Esophagus muscularis mucosa (tissue), 4 donors: Measurements from ENCODE around the gene VAMP5. TPM values are rescaled to one million over a fixed set of nuclear protein-coding genes. Genes with fewer than 3 reads are reported as not detected.

Source experiments
- DNase-seq: peaks from one replicate; pipeline ENCODE4 v3.0.0-alpha.2; 2017; ENCODE audit errors: extremely low spot score
- H3K27ac ChIP-seq, 4 donors: fragments of 200-600 bp; sonication (generic); replicated peaks in 1 of 4; 1 replicate in 3 of 4; 2 replicates in 1 of 4; pipeline ENCODE4 v1.5.1; 2016 to 2019; ENCODE audit warnings: mild to moderate bottlenecking in 1 of 4
- H3K27me3 ChIP-seq, 4 donors: fragments of 200-600 bp; sonication (generic); one replicate each; pipeline versions ENCODE4 v1.5.1 to v1.6.0; 2016 to 2019
- H3K36me3 ChIP-seq, 4 donors: fragments of 200-600 bp; sonication (generic); one replicate each; pipeline ENCODE4 v1.5.1; 2016 to 2019
- H3K4me1 ChIP-seq, 4 donors: fragments of 200-600 bp; sonication (generic); one replicate each; pipeline ENCODE4 v1.5.1; 2016 to 2019
- H3K4me3 ChIP-seq, 4 donors: fragments of 200-600 bp; sonication (generic); 1 replicate in 2 of 4; 2 replicates in 2 of 4; pipeline ENCODE4 v1.5.1; 2016 to 2019; ENCODE audit warnings: mild to moderate bottlenecking in 4 of 4, moderate library complexity in 1 of 4
- H3K9me3 ChIP-seq, 4 donors: fragments of 200-600 bp; sonication (generic); 1 replicate in 3 of 4; 2 replicates in 1 of 4; pipeline ENCODE4 v1.5.1; 2016 to 2019
- EP300 ChIP-seq: sonication (generic); formaldehyde crosslinking; IDR thresholded peaks from one replicate; pipeline ENCODE4 v1.6.1; 2017; ENCODE audit warnings: antibody characterized with exemption
- POLR2A ChIP-seq: fragments of 450-650 bp; IDR thresholded peaks from one replicate; pipeline ENCODE4 v1.6.1; 2017; ENCODE audit warnings: antibody characterized with exemption, moderate library complexity, mild to moderate bottlenecking, low read depth
- POLR2AphosphoS5 ChIP-seq, 2 donors: sonication (generic); formaldehyde crosslinking; IDR thresholded peaks; one replicate each; pipeline ENCODE4 v1.6.1; 2017; ENCODE audit warnings: antibody characterized with exemption in 2 of 2
- WGBS: methylation state at CpG from one replicate; pipeline ENCODE4 v1.1.5; 2018; 5-methylcytosine and 5-hydroxymethylcytosine counted together
- intact Hi-C: fragments of 100-400 bp; cut with DNase I; formaldehyde crosslinking; loops from one replicate; pipeline ENCODE4 v1.15.1; 2023
- total RNA-seq, 4 donors: library from RNA; depleted of rRNA; stranded (reverse); fragments of >200 nt; gene quantifications; one replicate each; pipeline versions ENCODE4 v1.1.0 to v1.2.1, GENCODE V29; 2016
- TF ChIP-seq, protein P1 (sequence below), 3 experiments: fragments of 200-600 bp in 2 of 3; fragments of 450-650 bp in 1 of 3; sonication (generic) in 2 of 3; IDR thresholded peaks; one replicate each; pipeline ENCODE4 v1.5.1; 2017 to 2019; ENCODE audit warnings: antibody characterized with exemption in 3 of 3, mild to moderate bottlenecking in 2 of 3, moderate library complexity in 1 of 3

VAMP5 gene
- total RNA-seq, 4 donors from 2014 or later, result 35.6 to 50.7 (median 42.0) TPM

- intact Hi-C loops, result loop anchor here (5.0 kb wide), 2 partner anchors 33 to 48 kb away; partner anchors contain the start of gene GGCX
- Histone ChIP-seq H3K36me3 (peaks cover 15 to 40% (median 34%) of the 10 kb centered on the region in 4 donors), H3K4me3 (peak overlapping the region; percentile 65 to 94 (median 80)), H3K4me1 (peaks cover 51 to 63% (median 57%) of the 10 kb centered on the region in 4 donors), H3K9me3 (no peaks in the 10 kb centered on the region), H3K27ac (peak overlapping the region; percentile 88 to 97 (median 90)), H3K27me3 (no peaks in the 10 kb centered on the region)
- 20% methylated on average over 9 of the region's 13 CpGs for WGBS
- no peak for DNase-seq
- TF ChIP-seq POLR2A, result no peak
- TF ChIP-seq EP300, result no peak
- TF ChIP-seq, protein P1, sequence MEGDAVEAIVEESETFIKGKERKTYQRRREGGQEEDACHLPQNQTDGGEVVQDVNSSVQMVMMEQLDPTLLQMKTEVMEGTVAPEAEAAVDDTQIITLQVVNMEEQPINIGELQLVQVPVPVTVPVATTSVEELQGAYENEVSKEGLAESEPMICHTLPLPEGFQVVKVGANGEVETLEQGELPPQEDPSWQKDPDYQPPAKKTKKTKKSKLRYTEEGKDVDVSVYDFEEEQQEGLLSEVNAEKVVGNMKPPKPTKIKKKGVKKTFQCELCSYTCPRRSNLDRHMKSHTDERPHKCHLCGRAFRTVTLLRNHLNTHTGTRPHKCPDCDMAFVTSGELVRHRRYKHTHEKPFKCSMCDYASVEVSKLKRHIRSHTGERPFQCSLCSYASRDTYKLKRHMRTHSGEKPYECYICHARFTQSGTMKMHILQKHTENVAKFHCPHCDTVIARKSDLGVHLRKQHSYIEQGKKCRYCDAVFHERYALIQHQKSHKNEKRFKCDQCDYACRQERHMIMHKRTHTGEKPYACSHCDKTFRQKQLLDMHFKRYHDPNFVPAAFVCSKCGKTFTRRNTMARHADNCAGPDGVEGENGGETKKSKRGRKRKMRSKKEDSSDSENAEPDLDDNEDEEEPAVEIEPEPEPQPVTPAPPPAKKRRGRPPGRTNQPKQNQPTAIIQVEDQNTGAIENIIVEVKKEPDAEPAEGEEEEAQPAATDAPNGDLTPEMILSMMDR (IDR thresholded peaks at IDR 0.05), result no peak
- no peak for TF ChIP-seq POLR2AphosphoS5 (IDR thresholded peaks at IDR 0.05)
Measured at GRCh38 chr2:85594715-85595300, 10.6 kb downstream of the VAMP5 start.

DNA sequence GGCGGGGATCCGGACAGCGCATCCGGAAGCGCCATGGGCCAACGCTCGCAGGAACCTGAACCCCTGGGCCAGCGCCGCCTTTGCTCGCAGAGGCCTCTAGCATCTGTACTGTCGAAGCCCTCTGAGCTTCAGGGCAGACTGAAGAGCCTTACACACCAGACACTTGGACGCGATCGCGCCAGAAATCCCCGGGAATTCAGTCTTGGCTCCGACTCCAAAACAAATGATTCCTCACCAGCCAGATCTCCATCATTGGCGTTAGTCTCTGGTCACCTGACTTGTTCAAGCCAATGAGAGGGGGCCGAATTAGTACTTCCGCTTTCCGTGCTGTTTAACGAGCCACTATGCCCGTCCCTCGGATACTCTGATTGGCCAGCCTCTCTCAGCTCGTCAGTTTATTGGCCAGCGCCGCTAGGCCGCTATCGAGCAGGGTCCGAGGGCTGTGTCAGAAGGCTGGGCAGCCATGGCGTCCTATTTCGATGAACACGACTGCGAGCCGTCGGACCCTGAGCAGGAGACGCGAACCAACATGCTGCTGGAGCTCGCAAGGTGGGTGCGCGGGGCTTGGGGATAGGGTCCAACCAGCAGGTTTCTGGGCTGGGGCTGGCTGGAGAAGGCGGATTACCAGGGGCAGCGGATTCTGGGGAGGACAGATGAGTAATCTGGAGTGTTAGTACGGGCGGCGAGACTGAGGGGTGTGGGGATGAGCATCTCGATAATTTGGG is 11.2 kb downstream of the VAMP5 start, which contains the start of gene RNF181:
Gene RNF181, plus strand, starts transcription at position 445 of the 725 bp plus-strand sequence. Its CDS starts 19 bp downstream, at position 464.
- no peaks in the 10 kb centered on the region for H3K9me3 ChIP-seq
- peak within 1 kb of the TSS; percentile 88 to 97 (median 90) for H3K27ac ChIP-seq
- peak; percentile 99 for DNase-seq
- H3K4me1 ChIP-seq, result peaks cover 44 to 61% (median 53%) of the 10 kb centered on the region in 4 donors
- no peak for TF ChIP-seq EP300
- TF ChIP-seq, protein P1 (IDR thresholded peaks at IDR 0.05), result no peak
- peak; percentile 80 for TF ChIP-seq POLR2A
- TF ChIP-seq POLR2AphosphoS5 (IDR thresholded peaks at IDR 0.05), result peak; percentile 87 to 97
- H3K36me3 ChIP-seq, result peaks cover 15 to 46% (median 41%) of the 10 kb centered on the region in 4 donors
- peak within 1 kb of the TSS; percentile 65 to 94 (median 80) for H3K4me3 ChIP-seq
- H3K27me3 ChIP-seq, result no peaks in the 10 kb centered on the region
- intact Hi-C loops, result loop anchor here (5.0 kb wide), 1 partner anchor 33 kb away; the partner anchor contains the start of gene GGCX
- under 1% methylated on average over 29 of the region's 47 CpGs for WGBS

GRCh38 chr2:85596026-85596333 is 11.7 kb downstream of the VAMP5 start:
- H3K9me3 ChIP-seq, result no peaks in the 10 kb centered on the region
- intact Hi-C loops, result loop anchor here (5.0 kb wide), 1 partner anchor 34 kb away; the partner anchor contains the start of gene GGCX
- H3K4me3 ChIP-seq, result peak overlapping the region; percentile 65 to 94 (median 80)
- DNase-seq, result no peak
- WGBS, result 4% methylated on average over 10 of the region's 10 CpGs
- peak overlapping the region; percentile 88 to 97 (median 90) for H3K27ac ChIP-seq
- H3K36me3 ChIP-seq, result peaks cover 15 to 51% (median 46%) of the 10 kb centered on the region in 4 donors
- no peaks in the 10 kb centered on the region for H3K27me3 ChIP-seq
- peaks cover 40 to 60% (median 53%) of the 10 kb centered on the region in 4 donors for H3K4me1 ChIP-seq
- TF ChIP-seq EP300 (no peak), POLR2AphosphoS5 (IDR thresholded peaks at IDR 0.05) (no peak), POLR2A (no peak)
- TF ChIP-seq, protein P1 (IDR thresholded peaks at IDR 0.05), result no peak

DNA sequence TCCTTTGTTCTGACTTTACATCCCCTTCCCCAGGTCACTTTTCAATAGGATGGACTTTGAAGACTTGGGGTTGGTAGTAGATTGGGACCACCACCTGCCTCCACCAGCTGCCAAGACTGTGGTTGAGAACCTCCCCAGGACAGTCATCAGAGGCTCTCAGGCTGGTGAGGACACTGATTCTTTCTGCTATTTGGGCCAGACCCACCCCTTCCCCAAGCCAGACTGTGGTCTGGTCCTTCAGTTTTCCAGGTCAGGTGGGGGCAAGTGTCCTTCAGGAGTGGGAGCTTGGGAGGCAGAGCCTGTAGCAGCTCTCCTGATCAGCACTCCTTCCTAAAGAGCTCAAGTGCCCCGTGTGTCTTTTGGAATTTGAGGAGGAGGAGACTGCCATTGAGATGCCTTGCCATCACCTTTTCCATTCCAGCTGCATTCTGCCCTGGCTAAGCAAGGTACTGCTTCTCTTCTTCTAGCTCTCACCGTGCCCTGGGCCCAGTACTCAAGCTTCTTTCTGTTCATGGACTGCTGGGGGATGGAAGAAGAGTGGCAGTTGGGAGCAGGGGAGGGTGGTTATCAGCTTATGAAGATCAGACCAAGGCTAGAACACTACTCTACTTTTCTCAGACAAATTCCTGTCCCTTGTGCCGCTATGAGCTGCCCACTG is 12.4 kb downstream of the VAMP5 start:
- H3K9me3 ChIP-seq, result no peaks in the 10 kb centered on the region
- peak overlapping the region; percentile 65 to 94 (median 80) for H3K4me3 ChIP-seq
- no peak for DNase-seq
- intact Hi-C loops, result loop anchor here (5.0 kb wide), 1 partner anchor 34 kb away; the partner anchor contains the start of gene GGCX
- TF ChIP-seq, protein P1 (IDR thresholded peaks at IDR 0.05), result no peak
- TF ChIP-seq POLR2AphosphoS5 (IDR thresholded peaks at IDR 0.05), result no peak
- no peak for TF ChIP-seq EP300
- no peak for TF ChIP-seq POLR2A
- no peaks in the 10 kb centered on the region for H3K27me3 ChIP-seq
- peaks cover 40 to 60% (median 53%) of the 10 kb centered on the region in 4 donors for H3K4me1 ChIP-seq
- peak overlapping the region; percentile 88 to 97 (median 90) for H3K27ac ChIP-seq
- 94% methylated on average over 2 of the region's 3 CpGs for WGBS
- H3K36me3 ChIP-seq, result peaks cover 15 to 53% (median 48%) of the 10 kb centered on the region in 4 donors
